Lower leg skin (tissue), 4 donors: ENCODE data around the gene ADNP. TPM values are rescaled to one million over a fixed set of nuclear protein-coding genes. Genes with fewer than 3 reads are reported as not detected.

ENCODE experiments used
- DNase-seq, 2 donors: peaks; one replicate each; pipeline ENCODE4 v3.0.0-alpha.2; 2019; ENCODE audit warnings: low spot score in 2 of 2
- H3K4me3 ChIP-seq: fragments of 200-600 bp; sonication (generic); 2 replicates; pipeline ENCODE4 v1.5.1; 2017; ENCODE audit warnings: mild to moderate bottlenecking, low read depth; ENCODE audit not compliant: poor library complexity, severe bottlenecking
- CTCF ChIP-seq, 3 donors: fragments of 450-650 bp; IDR thresholded peaks; one replicate each; pipeline ENCODE4 v1.5.1; 2016; ENCODE audit warnings: antibody characterized with exemption in 3 of 3, mild to moderate bottlenecking in 3 of 3, moderate library complexity in 2 of 3
- POLR2A ChIP-seq, 2 donors: fragments of 450-650 bp; IDR thresholded peaks; one replicate each; pipeline ENCODE4 v1.6.1; 2016 to 2017; ENCODE audit warnings: antibody characterized with exemption in 2 of 2, mild to moderate bottlenecking in 1 of 2, moderate library complexity in 1 of 2
- WGBS, 2 donors: methylation state at CpG; one replicate each; pipeline ENCODE4 v1.1.5; 2018; 5-methylcytosine and 5-hydroxymethylcytosine counted together
- intact Hi-C: fragments of 100-400 bp; cut with DNase I; formaldehyde crosslinking; loops from one replicate; pipeline ENCODE4 v1.15.0; 2023; ENCODE audit warnings: low total_unique reads
- total RNA-seq, 4 donors: library from RNA; depleted of rRNA; stranded (reverse); fragments of >200 nt; gene quantifications; one replicate each; pipeline ENCODE4 v1.1.0, GENCODE V29; 2016

The ADNP gene
- total RNA-seq, 4 donors from 2014 or later = 46.9 to 64.0 (median 53.3) TPM

GRCh38 chr20:50866036-50866685 is 65.1 kb downstream of the ADNP start:
- TF ChIP-seq POLR2A (IDR thresholded peaks at IDR 0.05) (no peak), CTCF (IDR thresholded peaks at IDR 0.05) (no peak)
- no peak for DNase-seq
- 82 to 89% methylated on average over 9 to 10 of the region's 12 CpGs for WGBS, 2 donors
- H3K4me3 ChIP-seq = no peak overlapping the region
- intact Hi-C loops = no loop called here

GRCh38 chr20:50865591-50865990 is 65.6 kb downstream of the ADNP start:
- intact Hi-C loops = no loop called here
- no peak for DNase-seq
- H3K4me3 ChIP-seq = no peak overlapping the region
- 20 to 77% methylated on average over 1 to 7 of the region's 7 CpGs for WGBS, 2 donors
- TF ChIP-seq CTCF (IDR thresholded peaks at IDR 0.05) (no peak), POLR2A (IDR thresholded peaks at IDR 0.05) (no peak)

GRCh38 chr20:50865114-50865513 is 66.1 kb downstream of the ADNP start:
- H3K4me3 ChIP-seq = no peak overlapping the region
- intact Hi-C loops = no loop called here
- 85 to 98% methylated on average over 6 of the region's 6 CpGs for WGBS, 2 donors
- no peak for DNase-seq
- TF ChIP-seq POLR2A (IDR thresholded peaks at IDR 0.05) (no peak), CTCF (IDR thresholded peaks at IDR 0.05) (no peak)

DNA sequence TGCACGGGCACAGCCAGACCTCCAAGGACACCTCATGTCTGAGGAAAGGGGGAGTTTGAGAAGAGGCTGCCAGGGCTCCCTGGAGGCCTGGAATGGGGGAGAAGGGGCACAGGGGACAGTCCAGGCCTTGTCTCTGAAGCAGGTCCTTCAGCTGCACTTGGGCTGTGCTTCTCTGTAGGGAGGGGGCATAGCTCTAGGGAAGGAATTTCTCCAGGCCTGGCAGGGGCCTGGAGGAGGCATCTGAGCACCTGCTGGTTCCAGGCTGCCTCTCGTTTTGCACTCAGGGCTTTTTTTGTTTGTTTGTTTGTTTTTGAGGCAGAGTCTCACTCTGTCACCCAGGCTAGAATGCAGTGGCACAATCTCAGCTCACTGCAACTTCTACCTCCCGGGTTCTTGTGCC is 68.7 kb downstream of the ADNP start:
- no peak for TF ChIP-seq CTCF (IDR thresholded peaks at IDR 0.05)
- TF ChIP-seq POLR2A (IDR thresholded peaks at IDR 0.05) = no peak
- intact Hi-C loops = no loop called here
- WGBS, 2 donors = 75 to 76% methylated on average over 3 of the region's 3 CpGs
- DNase-seq = no peak
- H3K4me3 ChIP-seq = no peak overlapping the region

DNA sequence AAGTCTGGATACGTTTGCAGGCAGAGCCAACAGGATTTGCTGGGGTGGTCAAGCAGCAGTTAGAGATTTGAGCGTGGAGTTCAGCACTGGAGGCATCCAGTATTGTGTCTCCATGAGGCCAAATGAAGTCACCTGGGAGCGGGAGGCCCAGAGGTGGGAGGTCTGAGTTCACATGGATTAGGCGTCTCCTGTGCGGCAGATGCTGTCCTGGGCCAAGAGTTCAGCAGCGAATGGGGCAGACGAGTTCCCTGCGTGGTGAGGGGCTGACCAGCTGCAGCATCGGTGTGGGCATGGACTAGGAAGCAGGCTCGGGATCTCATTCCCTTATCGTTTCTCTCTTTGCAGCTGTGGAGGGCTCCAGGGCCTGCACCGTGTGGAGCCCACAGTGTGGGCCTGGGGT is 70.2 kb downstream of the ADNP start:
- no peak overlapping the region for H3K4me3 ChIP-seq
- WGBS, 2 donors = 79 to 87% methylated on average over 12 of the region's 12 CpGs
- DNase-seq = no peak
- intact Hi-C loops = no loop called here
- TF ChIP-seq POLR2A (IDR thresholded peaks at IDR 0.05) (no peak), CTCF (IDR thresholded peaks at IDR 0.05) (no peak)

- intact Hi-C loops = no loop called here
- WGBS, 2 donors = 93 to 96% methylated on average over 10 of the region's 10 CpGs
- DNase-seq = no peak
- TF ChIP-seq CTCF (IDR thresholded peaks at IDR 0.05) (no peak), POLR2A (IDR thresholded peaks at IDR 0.05) (no peak)
- H3K4me3 ChIP-seq = no peak overlapping the region
Measured at GRCh38 chr20:50859161-50859560, 72.1 kb downstream of the ADNP start.
